ENCODE measurements around the gene MRGPRE.

The MRGPRE gene

GRCh38 chr11:3178349-3178748, 53.9 kb downstream of the MRGPRE start:
- no peak for DNase-seq (ENCODE audit: low spot score)

GRCh38 chr11:3177931-3178330, 54.3 kb downstream of the MRGPRE start:
- no peak for DNase-seq (ENCODE audit: low spot score)
